GM12873 (cell line): ENCODE results near the gene SRPK2.

Experiments used
- CTCF ChIP-seq: IDR thresholded peaks from 2 replicates; pipeline ENCODE4 v1.5.1; 2012; ENCODE audit warnings: low read depth, mild to moderate bottlenecking, moderate library complexity, low read length, control low read depth; ENCODE audit not compliant: insufficient read depth; ENCODE audit errors: missing control alignments

Gene SRPK2

GRCh38 chr7:105188201-105188600 is 200.5 kb downstream of the SRPK2 start:
- no peak for TF ChIP-seq CTCF

GRCh38 chr7:105187302-105188169 is 201.2 kb downstream of the SRPK2 start:
- TF ChIP-seq CTCF = no peak

- TF ChIP-seq CTCF = no peak
Observed at GRCh38 chr7:105185290-105186010, 203.3 kb downstream of the SRPK2 start.

GRCh38 chr7:105180002-105180401 is 208.7 kb downstream of the SRPK2 start:
- TF ChIP-seq CTCF = no peak

GRCh38 chr7:105178928-105179541 is 209.7 kb downstream of the SRPK2 start:
- no peak for TF ChIP-seq CTCF

- no peak for TF ChIP-seq CTCF
Observed at GRCh38 chr7:105178177-105178576, 210.5 kb downstream of the SRPK2 start.

- no peak for TF ChIP-seq CTCF
Observed at GRCh38 chr7:105177026-105177425, 211.7 kb downstream of the SRPK2 start.
